Measurements from ENCODE around the gene SCNN1B. TPM values are rescaled to one million over a fixed set of nuclear protein-coding genes. Genes with fewer than 3 reads are reported as not detected.

SCNN1B gene
- total RNA-seq, 1 donor: not detected

GRCh38 chr16:23310217-23310616 is 8.1 kb downstream of the SCNN1B start:
- Histone ChIP-seq H3K9me3 (ENCODE audit: low read depth, low read length) (no peaks in the 10 kb centered on the region), H4K20me1 (ENCODE audit: insufficient read depth, low read length) (no peaks in the 10 kb centered on the region), H2AFZ (ENCODE audit: low read length) (no peak overlapping the region), H3K4me2 (ENCODE audit: insufficient read depth, low read length) (no peak overlapping the region), H3K27ac (ENCODE audit: low read depth, low read length) (no peak overlapping the region), H3K4me3 (ENCODE audit: insufficient read depth, low read length) (no peak overlapping the region), H3K79me2 (ENCODE audit: insufficient read depth, low read length) (no peaks in the 10 kb centered on the region), H3K27me3 (ENCODE audit: insufficient read depth, low read length) (no peaks in the 10 kb centered on the region), H3K36me3 (ENCODE audit: insufficient read depth, low read length) (no peaks in the 10 kb centered on the region), H3K4me1 (ENCODE audit: insufficient read depth, low read length) (no peaks in the 10 kb centered on the region)
- no peak for TF ChIP-seq CTCF (IDR thresholded peaks at IDR 0.05; ENCODE audit: extremely low read depth, low read depth, low read length)
- DNase-seq (ENCODE audit: insufficient read length, low spot score, missing footprints): no peak

GRCh38 chr16:23310744-23311143 is 8.6 kb downstream of the SCNN1B start:
- Histone ChIP-seq H3K9me3 (ENCODE audit: low read depth, low read length) (no peaks in the 10 kb centered on the region), H3K27ac (ENCODE audit: low read depth, low read length) (no peak overlapping the region), H4K20me1 (ENCODE audit: insufficient read depth, low read length) (no peaks in the 10 kb centered on the region), H3K4me2 (ENCODE audit: insufficient read depth, low read length) (no peak overlapping the region), H3K36me3 (ENCODE audit: insufficient read depth, low read length) (no peaks in the 10 kb centered on the region), H3K79me2 (ENCODE audit: insufficient read depth, low read length) (no peaks in the 10 kb centered on the region), H2AFZ (ENCODE audit: low read length) (no peak overlapping the region), H3K4me3 (ENCODE audit: insufficient read depth, low read length) (no peak overlapping the region), H3K27me3 (ENCODE audit: insufficient read depth, low read length) (no peaks in the 10 kb centered on the region), H3K4me1 (ENCODE audit: insufficient read depth, low read length) (no peaks in the 10 kb centered on the region)
- TF ChIP-seq CTCF (IDR thresholded peaks at IDR 0.05; ENCODE audit: extremely low read depth, low read depth, low read length): no peak
- no peak for DNase-seq (ENCODE audit: insufficient read length, low spot score, missing footprints)

- no peak overlapping the region for H3K4me3 ChIP-seq (ENCODE audit: insufficient read depth, low read length)
- H3K4me1 ChIP-seq (ENCODE audit: insufficient read depth, low read length): no peaks in the 10 kb centered on the region
- H2AFZ ChIP-seq (ENCODE audit: low read length): no peak overlapping the region
- no peaks in the 10 kb centered on the region for H3K9me3 ChIP-seq (ENCODE audit: low read depth, low read length)
- TF ChIP-seq CTCF (IDR thresholded peaks at IDR 0.05; ENCODE audit: extremely low read depth, low read depth, low read length): no peak
- DNase-seq (ENCODE audit: insufficient read length, low spot score, missing footprints): no peak
- no peaks in the 10 kb centered on the region for H3K27me3 ChIP-seq (ENCODE audit: insufficient read depth, low read length)
- no peak overlapping the region for H3K4me2 ChIP-seq (ENCODE audit: insufficient read depth, low read length)
- no peaks in the 10 kb centered on the region for H4K20me1 ChIP-seq (ENCODE audit: insufficient read depth, low read length)
- no peaks in the 10 kb centered on the region for H3K36me3 ChIP-seq (ENCODE audit: insufficient read depth, low read length)
- no peaks in the 10 kb centered on the region for H3K79me2 ChIP-seq (ENCODE audit: insufficient read depth, low read length)
- no peak overlapping the region for H3K27ac ChIP-seq (ENCODE audit: low read depth, low read length)
Observed at GRCh38 chr16:23316232-23316631, 14.1 kb downstream of the SCNN1B start.

GRCh38 chr16:23316634-23317265 is 14.6 kb downstream of the SCNN1B start:
- no peak for TF ChIP-seq CTCF (IDR thresholded peaks at IDR 0.05; ENCODE audit: extremely low read depth, low read depth, low read length)
- no peaks in the 10 kb centered on the region for H3K4me1 ChIP-seq (ENCODE audit: insufficient read depth, low read length)
- H3K4me2 ChIP-seq (ENCODE audit: insufficient read depth, low read length): no peak overlapping the region
- H3K4me3 ChIP-seq (ENCODE audit: insufficient read depth, low read length): no peak overlapping the region
- DNase-seq (ENCODE audit: insufficient read length, low spot score, missing footprints): no peak
- H3K27ac ChIP-seq (ENCODE audit: low read depth, low read length): no peak overlapping the region
- no peaks in the 10 kb centered on the region for H3K79me2 ChIP-seq (ENCODE audit: insufficient read depth, low read length)
- no peaks in the 10 kb centered on the region for H3K36me3 ChIP-seq (ENCODE audit: insufficient read depth, low read length)
- no peak overlapping the region for H2AFZ ChIP-seq (ENCODE audit: low read length)
- H3K9me3 ChIP-seq (ENCODE audit: low read depth, low read length): no peaks in the 10 kb centered on the region
- no peaks in the 10 kb centered on the region for H4K20me1 ChIP-seq (ENCODE audit: insufficient read depth, low read length)
- no peaks in the 10 kb centered on the region for H3K27me3 ChIP-seq (ENCODE audit: insufficient read depth, low read length)

Data from osteoblast (primary cell).